Thymus (tissue), 11 donors: ENCODE results near the gene ZFPM1. TPM values are rescaled to one million over a fixed set of nuclear protein-coding genes. Genes with fewer than 3 reads are reported as not detected.
"Not testable (repeated sequence)": the region's sequence is repeated elsewhere in the genome, so short reads cannot be mapped to it uniquely, and the experiment has no call there.

Source experiments
- DNase-seq, 9 donors: peaks; one replicate each; pipeline ENCODE4 v3.0.0-alpha.2; 2013; ENCODE audit warnings: low spot score in 9 of 9, low read depth in 6 of 9, missing footprints in 1 of 9
- H3K27ac ChIP-seq, 2 donors: one replicate each; pipeline ENCODE4 v1.5.1; 2013; ENCODE audit warnings: control low read depth in 1 of 2, low read depth in 1 of 2, low read length in 1 of 2, mild to moderate bottlenecking in 1 of 2, moderate library complexity in 1 of 2
- H3K27me3 ChIP-seq, 2 donors: one replicate each; pipeline ENCODE4 v1.5.1; 2013; ENCODE audit warnings: low read length in 1 of 2; ENCODE audit not compliant: control insufficient read depth in 2 of 2, insufficient read depth in 1 of 2
- H3K36me3 ChIP-seq, 2 donors: one replicate each; pipeline ENCODE4 v1.5.1; 2013; ENCODE audit warnings: low read length in 1 of 2, mild to moderate bottlenecking in 1 of 2, moderate library complexity in 1 of 2; ENCODE audit not compliant: control insufficient read depth in 2 of 2, insufficient read depth in 2 of 2
- H3K4me1 ChIP-seq, 2 donors: one replicate each; pipeline ENCODE4 v1.5.1; 2013; ENCODE audit warnings: low read length in 2 of 2; ENCODE audit not compliant: control insufficient read depth in 2 of 2, insufficient read depth in 2 of 2
- H3K4me3 ChIP-seq, 2 donors: one replicate each; pipeline ENCODE4 v1.5.1; 2013; ENCODE audit warnings: low read length in 2 of 2, control low read depth in 1 of 2, mild to moderate bottlenecking in 1 of 2
- H3K9me3 ChIP-seq, 2 donors: one replicate each; pipeline ENCODE4 v1.5.1; 2013; ENCODE audit warnings: low read length in 1 of 2, mild to moderate bottlenecking in 1 of 2; ENCODE audit not compliant: control insufficient read depth in 2 of 2, insufficient read depth in 1 of 2
- WGBS: extraction: QIAGEN DNeasy Blood & Tissue Kit; methylation state at CpG from one replicate; pipeline ENCODE4 v1.1.7; 2013; 5-methylcytosine and 5-hydroxymethylcytosine counted together
- polyA plus RNA-seq: library from polyadenylated mRNA; stranded (reverse); fragments of 200-250 nt; gene quantifications from one replicate; pipeline ENCODE4 v1.2.3, GENCODE V29; 2013
- total RNA-seq: library from RNA; stranded (reverse); fragments of 120-200 nt; gene quantifications from one replicate; pipeline ENCODE4 v1.2.4, GENCODE V29; 2013
- donor health status: healthy.

ZFPM1 gene
- total and polyA plus RNA-seq, 2 donors = 1.6 to 4.2 TPM

GRCh38 chr16:88409296-88410065 lies 43.6 kb upstream of the ZFPM1 start:
- no peaks in the 10 kb centered on the region for H3K27me3 ChIP-seq
- 95% methylated on average over 28 of the region's 29 CpGs for WGBS
- DNase-seq = no peak
- H3K27ac ChIP-seq = no peak overlapping the region
- no peaks in the 10 kb centered on the region for H3K36me3 ChIP-seq
- no peaks in the 10 kb centered on the region for H3K9me3 ChIP-seq
- H3K4me1 ChIP-seq = peaks cover 0 to 4% of the 10 kb centered on the region in 2 donors
- no peak overlapping the region for H3K4me3 ChIP-seq

GRCh38 chr16:88410297-88410968 lies 42.6 kb upstream of the ZFPM1 start:
- H3K36me3 ChIP-seq = not testable (repeated sequence)
- WGBS = 97% methylated on average over 28 of the region's 28 CpGs

DNA sequence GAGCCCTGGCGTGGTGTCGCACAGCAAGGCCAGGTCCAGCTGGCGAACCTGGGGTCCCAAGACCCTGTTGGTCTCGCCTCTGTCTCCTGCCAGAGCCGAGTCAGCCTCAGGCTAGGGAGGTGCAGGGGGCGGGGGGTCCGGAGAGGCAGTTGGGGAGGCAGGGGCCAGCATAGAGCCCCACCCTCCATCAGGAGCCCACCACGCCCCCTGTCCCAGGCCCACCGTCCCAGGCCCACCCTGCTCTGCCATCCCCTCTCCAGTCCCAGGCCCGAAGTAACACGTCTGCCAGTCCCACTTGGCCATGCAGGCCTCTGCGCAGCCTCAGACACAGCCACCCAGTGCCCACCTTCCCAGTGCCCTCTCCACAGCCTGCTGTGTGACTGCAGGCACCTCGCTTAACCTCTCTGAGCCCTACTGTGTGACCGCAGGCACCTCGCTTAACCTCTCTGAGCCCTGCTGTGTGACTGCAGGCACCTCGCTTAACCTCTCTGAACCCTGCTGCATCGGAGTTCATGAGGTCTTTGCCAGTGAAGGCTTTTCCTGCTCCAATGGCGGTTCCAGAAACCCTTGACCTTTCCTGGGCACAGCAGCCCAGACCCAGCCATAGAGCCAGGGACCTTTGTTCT lies 41.0 kb upstream of the ZFPM1 start:
- Histone ChIP-seq H3K4me3 (no peak overlapping the region), H3K27me3 (no peaks in the 10 kb centered on the region), H3K36me3 (no peaks in the 10 kb centered on the region), H3K4me1 (no peaks in the 10 kb centered on the region), H3K27ac (no peak overlapping the region), H3K9me3 (no peaks in the 10 kb centered on the region)
- no peak for DNase-seq
- WGBS = 94% methylated on average over 18 of the region's 18 CpGs

More at GRCh38 chr16:88410297-88410968, 42.6 kb upstream of the ZFPM1 start:
- not testable (repeated sequence) for H3K9me3 ChIP-seq, H3K27me3 ChIP-seq, DNase-seq, H3K27ac ChIP-seq, H3K4me3 ChIP-seq, H3K4me1 ChIP-seq

DNA sequence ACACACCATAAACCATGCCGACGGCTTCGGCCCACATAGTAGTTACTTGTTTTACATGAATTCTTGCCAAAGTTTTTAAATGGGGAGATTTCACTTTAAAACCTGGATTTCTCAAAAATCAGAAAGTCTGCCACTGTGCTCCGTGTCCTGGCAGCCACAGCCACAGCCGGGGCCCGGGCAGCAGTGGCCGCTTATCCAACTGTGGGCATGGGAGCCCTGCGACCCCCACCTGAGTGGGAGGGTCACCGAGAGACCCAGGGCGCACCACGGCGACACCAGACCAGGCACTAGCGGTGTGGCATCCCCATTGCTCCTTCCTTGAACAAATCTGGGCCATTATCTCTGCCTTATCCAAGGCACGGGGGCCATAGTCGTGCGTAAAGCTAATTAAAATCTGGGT lies 40.3 kb upstream of the ZFPM1 start:
- DNase-seq = no peak
- WGBS = 96% methylated on average over 16 of the region's 16 CpGs
- no peaks in the 10 kb centered on the region for H3K9me3 ChIP-seq
- H3K27ac ChIP-seq = no peak overlapping the region
- H3K4me1 ChIP-seq = no peaks in the 10 kb centered on the region
- H3K36me3 ChIP-seq = no peaks in the 10 kb centered on the region
- no peaks in the 10 kb centered on the region for H3K27me3 ChIP-seq
- H3K4me3 ChIP-seq = no peak overlapping the region

DNA sequence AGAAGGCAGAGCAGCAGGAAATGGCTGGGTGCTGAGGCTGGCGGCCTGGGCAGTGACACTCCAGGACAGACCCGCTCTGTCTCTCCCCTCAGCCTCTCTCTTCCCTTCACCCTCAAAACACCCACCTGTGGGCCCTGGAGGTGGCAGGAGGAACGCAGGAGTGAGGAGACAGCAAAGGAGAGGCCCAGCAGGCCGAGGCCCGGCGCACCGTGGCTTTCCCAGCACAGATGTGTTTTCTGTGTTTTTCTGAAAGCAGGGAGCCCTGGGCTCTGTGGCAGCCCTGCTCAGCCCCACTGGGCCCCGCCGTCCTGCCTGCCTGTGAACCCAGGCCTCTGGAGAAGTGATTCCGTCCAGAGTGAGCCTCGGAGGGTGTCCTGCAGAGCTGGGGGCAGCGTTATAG lies 39.8 kb upstream of the ZFPM1 start:
- Histone ChIP-seq H3K27ac (no peak overlapping the region), H3K36me3 (no peaks in the 10 kb centered on the region), H3K4me1 (no peaks in the 10 kb centered on the region), H3K9me3 (no peaks in the 10 kb centered on the region), H3K4me3 (no peak overlapping the region), H3K27me3 (no peaks in the 10 kb centered on the region)
- no peak for DNase-seq
- 94% methylated on average over 12 of the region's 12 CpGs for WGBS

GRCh38 chr16:88413631-88414030 lies 39.4 kb upstream of the ZFPM1 start:
- H3K9me3 ChIP-seq = no peaks in the 10 kb centered on the region
- H3K27ac ChIP-seq = no peak overlapping the region
- 97% methylated on average over 12 of the region's 12 CpGs for WGBS
- no peaks in the 10 kb centered on the region for H3K27me3 ChIP-seq
- H3K4me1 ChIP-seq = no peaks in the 10 kb centered on the region
- H3K36me3 ChIP-seq = no peaks in the 10 kb centered on the region
- H3K4me3 ChIP-seq = no peak overlapping the region
- DNase-seq = no peak

- Histone ChIP-seq H3K27me3 (no peaks in the 10 kb centered on the region), H3K9me3 (no peaks in the 10 kb centered on the region), H3K4me1 (no peaks in the 10 kb centered on the region), H3K4me3 (no peak overlapping the region), H3K36me3 (no peaks in the 10 kb centered on the region), H3K27ac (no peak overlapping the region)
- no peak for DNase-seq
- 97% methylated on average over 34 of the region's 34 CpGs for WGBS
Observed at GRCh38 chr16:88414521-88415380, 38.3 kb upstream of the ZFPM1 start.

GRCh38 chr16:88415381-88415705 lies 37.7 kb upstream of the ZFPM1 start:
- DNase-seq = no peak
- Histone ChIP-seq H3K36me3 (no peaks in the 10 kb centered on the region), H3K27me3 (no peaks in the 10 kb centered on the region), H3K4me3 (no peak overlapping the region), H3K4me1 (no peaks in the 10 kb centered on the region), H3K27ac (no peak overlapping the region), H3K9me3 (no peaks in the 10 kb centered on the region)
- 91% methylated on average over 5 of the region's 5 CpGs for WGBS
